HepG2 (cell line): ENCODE measurements around the gene TKTL1. TPM values are rescaled to one million over a fixed set of nuclear protein-coding genes. Genes with fewer than 3 reads are reported as not detected.

Experiments used
- ADNP ChIP-seq: sonication (generic); formaldehyde crosslinking; IDR thresholded peaks from 2 replicates; pipeline ENCODE4 v1.4.0; 2020; ENCODE audit warnings: missing genetic modification reagents
- BRF2 ChIP-seq: sonication (generic); formaldehyde crosslinking; IDR thresholded peaks from 2 replicates; pipeline ENCODE4 v1.8.1; 2022; ENCODE audit warnings: mild to moderate bottlenecking, missing genetic modification reagents
- CTCF ChIP-seq: sonication (generic); formaldehyde crosslinking; IDR thresholded peaks from 2 replicates; pipeline ENCODE4 v1.5.0; 2020; ENCODE audit warnings: mild to moderate bottlenecking, missing genetic modification reagents, moderate library complexity
- FOXA3 ChIP-seq: IDR thresholded peaks from 2 replicates; pipeline ENCODE4 v1.6.1; 2016; ENCODE audit warnings: missing genetic modification reagents, missing compliant biosample characterization
- GZF1 ChIP-seq: sonication (generic); formaldehyde crosslinking; IDR thresholded peaks from 2 replicates; pipeline ENCODE4 v1.5.1; 2020; ENCODE audit warnings: mild to moderate bottlenecking, missing genetic modification reagents
- HCFC1 ChIP-seq: fragments of 150-350 bp; IDR thresholded peaks from 2 replicates; pipeline ENCODE4 v1.6.1; 2014; ENCODE audit warnings: low read depth, low read length
- HDAC6 ChIP-seq: fragments of 200-600 bp; sonication (generic); IDR thresholded peaks from 2 replicates; pipeline ENCODE4 v1.7.0; 2017; ENCODE audit warnings: mild to moderate bottlenecking, antibody characterized with exemption, low read length, low read depth
- HES4 ChIP-seq: sonication (generic); formaldehyde crosslinking; IDR thresholded peaks from 2 replicates; pipeline ENCODE4 v1.9.0; 2021; ENCODE audit warnings: mild to moderate bottlenecking, missing genetic modification reagents, borderline replicate concordance
- KDM2A ChIP-seq: sonication (generic); formaldehyde crosslinking; IDR thresholded peaks from 2 replicates; pipeline ENCODE4 v1.4.0; 2020; ENCODE audit warnings: low read depth, missing genetic modification reagents, borderline replicate concordance
- MAF1 ChIP-seq: sonication (generic); formaldehyde crosslinking; IDR thresholded peaks from 2 replicates; pipeline ENCODE4 v1.5.0; 2020; ENCODE audit warnings: missing genetic modification reagents, borderline replicate concordance
- MLLT10 ChIP-seq: sonication (generic); formaldehyde crosslinking; IDR thresholded peaks from 2 replicates; pipeline ENCODE4 v1.4.0; 2020; ENCODE audit warnings: missing genetic modification reagents
- POLR2A ChIP-seq, 2 experiments: IDR thresholded peaks; 2 replicates each; pipeline ENCODE4 v1.6.1; 2011; ENCODE audit warnings: low read depth in 2 of 2, low read length in 2 of 2, mild to moderate bottlenecking in 1 of 2, moderate library complexity in 1 of 2; ENCODE audit not compliant: insufficient read depth in 1 of 2
- RCOR2 ChIP-seq: IDR thresholded peaks from 2 replicates; pipeline ENCODE4 v1.6.1; 2016; ENCODE audit warnings: missing biosample characterization, missing genetic modification reagents
- SRSF1 ChIP-seq: fragments of 200-400 bp; formaldehyde crosslinking; optimal IDR thresholded peaks from 2 replicates; pipeline ENCODE3; 2017; ENCODE audit warnings: mild to moderate bottlenecking, low read depth, low read length, moderate library complexity
- TEAD3 ChIP-seq: optimal IDR thresholded peaks from 2 replicates; pipeline ENCODE3; 2016; ENCODE audit warnings: borderline replicate concordance
- TP53 ChIP-seq: sonication (generic); formaldehyde crosslinking; conservative IDR thresholded peaks from 2 replicates; pipeline ENCODE4 v1.4.0; 2020; ENCODE audit warnings: missing genetic modification reagents
- YEATS4 ChIP-seq: sonication (generic); formaldehyde crosslinking; IDR thresholded peaks from 2 replicates; pipeline ENCODE4 v1.4.0; 2020; ENCODE audit warnings: missing genetic modification reagents, borderline replicate concordance
- ZBTB49 ChIP-seq: sonication (generic); formaldehyde crosslinking; IDR thresholded peaks from 2 replicates; pipeline ENCODE4 v1.4.0; 2020; ENCODE audit warnings: missing genetic modification reagents, borderline replicate concordance
- ZFP82 ChIP-seq: sonication (generic); formaldehyde crosslinking; IDR thresholded peaks from 2 replicates; pipeline ENCODE4 v1.5.1; 2020; ENCODE audit warnings: mild to moderate bottlenecking, missing genetic modification reagents, borderline replicate concordance
- ZFY ChIP-seq: sonication (generic); formaldehyde crosslinking; IDR thresholded peaks from 2 replicates; pipeline ENCODE4 v1.4.0; 2020; ENCODE audit warnings: missing genetic modification reagents
- ZMYM4 ChIP-seq: sonication (generic); formaldehyde crosslinking; IDR thresholded peaks from 2 replicates; pipeline ENCODE4 v1.8.1; 2023; ENCODE audit warnings: mild to moderate bottlenecking, missing genetic modification reagents
- ZNF180 ChIP-seq: sonication (generic); formaldehyde crosslinking; IDR thresholded peaks from 2 replicates; pipeline ENCODE4 v1.4.0; 2020; ENCODE audit warnings: low read depth, missing genetic modification reagents, borderline replicate concordance
- ZNF326 ChIP-seq: sonication (generic); formaldehyde crosslinking; IDR thresholded peaks from 2 replicates; pipeline ENCODE4 v1.4.0; 2020; ENCODE audit warnings: missing genetic modification reagents, borderline replicate concordance
- ZNF496 ChIP-seq: sonication (generic); formaldehyde crosslinking; IDR thresholded peaks from 2 replicates; pipeline ENCODE4 v1.8.1; 2023; ENCODE audit warnings: mild to moderate bottlenecking, moderate library complexity, missing genetic modification reagents; ENCODE audit not compliant: insufficient replicate concordance
- ZNF629 ChIP-seq: sonication (generic); formaldehyde crosslinking; conservative IDR thresholded peaks from 2 replicates; pipeline ENCODE4 v1.5.0; 2020; ENCODE audit warnings: missing genetic modification reagents
- ZNF652 ChIP-seq: IDR thresholded peaks from 2 replicates; pipeline ENCODE4 v1.6.1; 2016; ENCODE audit warnings: low read depth, borderline replicate concordance
- ZNF709 ChIP-seq: sonication (generic); formaldehyde crosslinking; IDR thresholded peaks from 2 replicates; pipeline ENCODE4 v1.5.0; 2020; ENCODE audit warnings: mild to moderate bottlenecking, missing genetic modification reagents
- ZNF776 ChIP-seq: sonication (generic); formaldehyde crosslinking; IDR thresholded peaks from 2 replicates; pipeline ENCODE4 v1.4.0; 2020; ENCODE audit warnings: mild to moderate bottlenecking, missing genetic modification reagents
- polyA plus RNA-seq, 8 experiments: library from polyadenylated mRNA; depleted of rRNA in 3 of 8; stranded (reverse) in 7 of 8; unstranded in 1 of 8; fragments of >200 nt; fragmentation: Illumina TruSeq in 4 of 8; extraction: Trizol in 4 of 8; gene quantifications; 2 replicates each; pipeline versions ENCODE4 v1.2.1 to v1.2.3, GENCODE V29; 2011 to 2016; ENCODE audit warnings: low read depth in 4 of 8, missing spikeins in 1 of 8, mixed read lengths in 1 of 8; ENCODE audit not compliant: insufficient read depth in 1 of 8
- total RNA-seq, 5 experiments: library from RNA; depleted of rRNA; stranded (reverse); fragments of >200 nt; fragmentation: Illumina TruSeq; extraction: Trizol; gene quantifications; 2 replicates each; pipeline ENCODE4 v1.2.3, GENCODE V29; 2016; ENCODE audit warnings: low read depth in 1 of 5

The TKTL1 gene
- total and polyA plus RNA-seq, 2 of the 13 experiments (the other 11 are each of a cell fraction or from before 2014, with no cell fraction given), result not detected

- TF ChIP-seq RCOR2 (CRISPR knock-in tag) (no peak), POLR2A (IDR thresholded peaks at IDR 0.05; ENCODE audit: insufficient read depth in 1 of 2, low read depth in 2 of 2, low read length in 2 of 2) (peak in 1 of 2 experiments; percentile 47; a peak in 1 of 4 replicates), MAF1 (CRISPR knock-in tag) (no peak), ZNF652 (CRISPR knock-in tag) (no peak), ZMYM4 (CRISPR knock-in tag) (no peak), BRF2 (CRISPR knock-in tag) (no peak), ZNF180 (CRISPR knock-in tag) (no peak), GZF1 (no peak), HDAC6 (no peak), ZNF709 (no peak), YEATS4 (CRISPR knock-in tag) (no peak; the same call in 1 of the 2 replicates), TP53 (CRISPR knock-in tag) (no peak), ZFY (peak; percentile 60), KDM2A (CRISPR knock-in tag) (peak; percentile 4; the same call in 1 of the 2 replicates), CTCF (CRISPR knock-in tag) (no peak; the same call in 1 of the 2 replicates), HES4 (CRISPR knock-in tag) (no peak), ADNP (no peak), SRSF1 (no peak), ZNF629 (CRISPR knock-in tag) (no peak), HCFC1 (no peak), ZFP82 (no peak), TEAD3 (CRISPR knock-in tag) (no peak), ZNF326 (CRISPR knock-in tag) (no peak), ZBTB49 (CRISPR knock-in tag) (no peak), ZNF776 (CRISPR knock-in tag) (no peak), FOXA3 (CRISPR knock-in tag) (no peak), MLLT10 (CRISPR knock-in tag) (no peak), ZNF496 (CRISPR knock-in tag) (no peak)
Observed at GRCh38 chrX:154378059-154378798, 82.6 kb downstream of the TKTL1 start (continued).
